HG03558 (cell line): ENCODE results near the gene MBD3L2B.
"Not testable (repeated sequence)": the region's sequence is repeated elsewhere in the genome, so short reads cannot be mapped to it uniquely, and the experiment has no call there.

Experiments used
- ATAC-seq: cut with Tn5 transposase; IDR thresholded peaks from one replicate; pipeline ENCODE4 v1.9.1; 2021; ENCODE audit warnings: moderate number of reproducible peaks; ENCODE audit not compliant: unreplicated experiment; ENCODE audit errors: extremely low read depth

MBD3L2B gene

DNA sequence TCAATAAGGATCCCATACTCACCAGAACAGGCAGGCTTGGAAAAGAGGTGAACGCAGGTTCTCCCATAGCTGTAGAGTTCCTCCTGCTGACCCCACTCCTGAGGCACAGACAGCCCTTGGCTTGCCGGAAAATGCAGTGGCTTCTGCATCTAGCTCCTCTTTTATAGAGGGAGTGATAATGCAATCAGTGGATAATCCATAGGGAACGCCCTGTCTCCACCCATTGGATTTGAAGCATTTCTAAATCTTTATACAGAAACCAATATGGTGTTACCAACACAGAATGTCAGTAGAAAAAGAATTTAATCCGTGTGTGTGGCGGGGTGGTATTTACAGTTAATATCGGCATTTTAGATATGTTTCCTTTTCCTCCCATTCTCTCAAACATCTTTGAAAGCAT, at the start of gene MBD3L2B:
MBD3L2B (minus strand) TSS at position 101 of the 400 bp plus-strand sequence; CDS start at position 67, 34 bp downstream.
- not testable (repeated sequence) for ATAC-seq

DNA sequence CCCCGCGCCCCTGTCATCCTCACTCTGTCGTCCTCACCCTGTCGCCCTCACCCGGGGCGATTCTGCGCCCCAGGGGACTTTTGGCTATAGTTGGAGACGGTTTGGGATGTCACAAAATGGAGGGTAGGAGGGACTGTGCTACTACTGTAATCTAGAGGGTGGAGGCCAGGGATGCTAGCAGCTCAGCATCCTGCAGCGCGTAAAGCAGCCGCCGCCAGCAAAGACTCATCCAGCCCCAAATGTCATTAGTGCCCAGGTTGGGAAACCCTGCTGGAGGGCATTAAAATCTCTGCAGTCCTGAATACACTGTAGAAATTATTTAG, 48.6 kb upstream of the MBD3L2B start:
- no peak for ATAC-seq

DNA sequence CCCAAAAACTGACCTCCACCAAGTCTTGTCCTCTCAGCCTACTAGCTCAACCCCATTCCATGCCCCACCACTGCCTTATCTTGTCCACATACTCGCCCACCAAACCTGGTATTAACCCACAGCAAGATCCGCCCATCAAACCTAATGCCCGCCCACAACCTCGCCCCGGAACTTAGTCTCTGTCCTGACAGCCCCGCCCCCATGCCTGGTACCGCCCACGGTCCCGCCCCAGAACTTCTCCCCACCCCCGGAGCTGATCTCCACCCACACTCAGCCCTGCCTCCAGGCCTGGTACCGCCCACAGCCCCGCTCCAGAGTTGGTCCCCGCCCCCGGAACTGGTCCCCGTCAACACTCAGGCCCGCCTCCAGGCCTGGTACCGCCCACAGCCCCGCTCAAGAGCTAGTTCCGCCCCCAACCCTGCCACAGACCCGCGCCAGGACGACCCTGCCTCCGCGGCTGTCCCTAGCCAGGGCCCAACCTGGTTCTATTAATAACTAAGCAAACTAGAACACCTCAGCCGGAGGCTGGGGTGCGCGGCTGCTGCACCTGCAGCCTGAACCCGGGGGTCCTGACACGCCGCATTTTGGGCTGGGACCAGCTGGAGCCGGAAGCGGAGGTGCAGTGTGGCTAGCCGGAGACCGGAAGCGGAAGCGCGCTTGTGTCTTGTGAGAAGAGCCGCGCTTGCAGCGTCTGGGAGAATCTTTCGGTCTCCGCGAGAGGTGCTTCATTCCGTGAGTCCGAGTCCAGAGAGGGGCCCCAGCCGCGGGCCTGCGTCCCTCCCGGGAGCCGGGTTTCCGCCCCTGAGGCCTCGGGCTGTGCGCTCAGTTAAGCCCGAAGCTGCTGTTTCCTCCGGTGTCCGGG, 48.0 kb upstream of the MBD3L2B start, which contains the start of gene ZNF557:
ZNF557 (plus strand) TSS at position 662 of the 862 bp plus-strand sequence. CDS start 5,372 bp downstream, outside the sequence.
- no peak for ATAC-seq

DNA sequence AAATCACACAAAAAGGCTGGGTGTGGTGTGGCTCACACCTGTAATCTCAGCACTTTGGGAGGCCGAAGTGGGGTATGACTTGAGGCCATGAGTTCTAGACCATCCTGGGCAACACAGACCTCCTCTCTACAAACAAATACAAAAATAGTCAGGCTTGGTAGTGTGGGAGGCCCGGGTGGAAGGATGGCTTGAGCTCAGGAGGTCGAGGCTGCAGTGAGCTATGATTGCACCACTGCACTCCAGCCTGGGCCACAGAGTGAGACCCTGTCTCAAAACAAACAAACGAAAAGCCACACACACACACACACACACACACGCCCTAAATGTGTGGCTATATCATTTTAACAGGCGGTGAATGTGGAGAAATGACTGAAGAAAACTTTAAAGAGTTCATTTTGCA, 47.4 kb upstream of the MBD3L2B start:
- no peak for ATAC-seq

DNA sequence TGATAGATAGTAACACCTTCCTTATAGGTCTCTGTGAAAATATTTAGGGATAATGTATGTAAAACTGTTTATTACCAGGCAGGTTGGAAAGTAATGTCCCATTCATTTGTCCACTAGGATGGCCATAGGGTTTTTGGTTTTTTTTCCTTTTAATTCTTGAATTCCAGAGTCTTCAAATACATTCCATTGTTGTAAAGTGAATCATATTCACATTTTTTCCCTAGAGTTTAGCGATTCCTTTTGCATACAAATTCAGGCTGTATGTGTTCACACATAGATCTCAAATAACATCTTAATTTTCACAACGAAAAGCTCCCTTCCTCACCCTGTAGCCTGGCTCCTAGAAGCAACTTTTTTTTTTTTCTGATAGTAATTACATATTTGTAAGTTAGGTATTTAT, 46.5 kb upstream of the MBD3L2B start:
- no peak for ATAC-seq

DNA sequence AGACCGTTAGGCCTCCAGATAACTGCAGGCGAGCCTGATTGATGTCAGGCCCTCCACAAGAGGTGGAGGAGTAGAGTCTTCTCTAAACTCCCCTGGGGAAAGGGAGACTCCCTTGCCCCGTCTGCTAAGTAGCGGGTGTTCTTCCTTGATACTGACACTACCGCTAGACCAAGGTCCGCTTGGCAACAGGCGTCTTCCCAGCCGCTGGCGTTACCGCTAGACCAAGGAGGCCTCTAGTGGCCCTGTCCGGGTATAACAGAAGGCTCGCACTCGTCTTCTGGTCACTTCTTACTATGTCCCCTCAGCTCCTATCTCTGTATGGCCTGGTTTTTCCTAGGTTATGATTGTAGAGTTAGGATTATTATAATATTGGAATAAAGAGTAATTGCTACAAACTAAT, 45.9 kb upstream of the MBD3L2B start:
- not testable (repeated sequence) for ATAC-seq

DNA sequence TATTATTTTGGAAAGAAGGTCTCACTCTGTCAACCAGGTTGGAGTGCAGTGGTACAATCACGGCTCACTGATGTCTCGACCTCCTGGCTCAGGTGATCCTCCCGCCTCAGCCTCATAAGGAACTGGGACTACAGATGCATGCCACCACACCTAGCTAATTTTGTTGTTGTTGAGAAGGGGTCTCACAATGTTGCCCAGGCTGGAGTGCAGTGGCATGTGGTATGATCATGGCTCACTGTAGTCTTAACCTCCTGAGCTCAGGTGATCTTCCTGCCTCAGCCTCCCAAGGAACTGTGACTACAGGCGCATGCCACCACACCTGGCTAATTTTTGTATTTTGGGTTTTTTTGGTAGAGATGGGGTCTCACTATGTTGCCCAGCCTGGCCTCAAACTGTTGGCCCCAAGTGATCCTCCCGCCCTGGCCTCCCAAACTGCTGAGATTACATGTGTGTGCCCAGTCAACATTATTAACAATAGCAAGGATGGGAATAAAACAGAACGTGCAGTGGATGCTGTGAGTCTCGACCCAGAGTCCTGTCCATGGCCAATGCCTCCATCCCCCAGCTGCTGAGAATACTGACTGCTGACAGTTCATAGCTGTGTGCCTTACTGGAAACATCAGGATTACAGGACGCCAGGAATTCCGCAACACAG, 42.7 kb upstream of the MBD3L2B start:
- ATAC-seq = no peak

DNA sequence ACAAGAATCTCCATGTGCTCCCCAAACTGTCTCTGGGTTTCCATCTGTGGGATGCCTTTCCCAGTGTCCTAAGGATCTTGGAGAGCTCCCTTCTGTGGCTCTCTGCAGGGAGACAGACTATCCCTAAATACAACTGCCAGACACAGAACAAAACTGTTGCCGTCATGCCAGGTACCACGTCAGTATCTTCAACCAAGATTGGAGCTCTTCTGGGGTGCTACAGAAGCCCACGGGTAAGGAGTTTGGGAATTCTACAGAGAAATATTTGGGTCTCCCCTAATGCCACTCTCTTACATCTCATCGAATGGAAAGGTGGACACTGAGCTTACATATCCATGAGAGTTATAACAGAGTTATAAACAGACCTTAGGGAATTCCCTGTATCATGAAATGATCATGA, 42.1 kb upstream of the MBD3L2B start:
- no peak for ATAC-seq

DNA sequence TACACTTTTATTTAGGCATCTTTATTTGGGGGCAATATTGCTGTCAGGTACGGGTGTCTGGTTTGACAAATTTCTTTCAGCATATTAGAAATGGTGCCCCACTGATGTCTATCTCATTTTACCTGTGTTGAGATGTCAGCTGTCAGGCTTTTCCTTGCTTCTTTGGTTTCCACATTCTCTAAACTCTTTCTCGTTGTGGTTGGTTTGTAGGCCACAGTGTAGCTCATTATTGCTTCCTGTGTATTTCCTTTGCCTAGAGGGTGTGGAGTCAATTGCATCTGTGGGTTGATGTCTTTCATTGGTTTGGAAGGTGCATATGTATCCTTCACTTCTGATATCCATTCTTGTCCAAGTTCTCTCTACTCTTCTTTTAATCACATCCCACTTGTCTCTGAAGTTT, 38.7 kb upstream of the MBD3L2B start:
- ATAC-seq = not testable (repeated sequence)

DNA sequence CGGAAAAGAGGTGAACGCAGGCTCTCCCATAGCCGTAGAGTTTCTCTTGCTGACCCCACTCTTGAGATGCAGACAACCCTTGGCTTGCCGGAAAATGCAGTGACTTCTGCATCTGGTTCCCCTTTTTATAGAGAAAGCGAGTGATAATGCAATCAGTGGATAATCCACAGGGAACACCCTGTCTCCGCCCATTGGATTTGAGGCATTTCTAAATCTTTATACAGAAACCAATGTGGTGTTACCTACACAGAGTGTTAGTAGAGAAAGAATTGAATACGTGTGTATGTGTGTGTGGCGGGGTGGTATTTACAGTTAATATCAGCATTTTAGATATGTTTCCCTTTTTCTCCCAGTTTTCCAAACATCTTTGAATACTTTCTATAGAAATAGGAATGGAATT, 37.3 kb upstream of the MBD3L2B start, which contains the start of gene MBD3L3:
MBD3L3 (minus strand) TSS at position 101 of the 400 bp plus-strand sequence; CDS start at position 30, 71 bp downstream.
- not testable (repeated sequence) for ATAC-seq

DNA sequence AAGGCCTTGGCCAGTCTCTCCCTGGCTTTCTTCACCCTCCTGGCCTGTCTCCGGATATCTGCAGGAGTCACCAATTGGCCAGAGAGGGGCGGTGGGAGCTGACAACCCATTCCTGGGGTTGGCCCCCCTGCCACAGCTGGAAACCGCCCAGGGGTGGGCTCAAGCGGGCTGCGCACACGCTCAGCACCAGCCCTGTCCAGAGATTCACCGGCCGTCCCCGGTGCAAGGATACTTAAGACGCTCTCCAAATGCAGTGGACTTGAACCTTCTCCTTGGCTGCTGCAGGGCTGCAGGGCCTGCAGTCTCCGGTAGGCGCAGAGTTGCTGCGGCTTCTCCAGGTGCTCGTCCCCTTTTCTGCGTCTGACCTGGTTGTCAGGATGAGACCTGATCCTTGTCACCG, 35.1 kb upstream of the MBD3L2B start:
- ATAC-seq = not testable (repeated sequence)

DNA sequence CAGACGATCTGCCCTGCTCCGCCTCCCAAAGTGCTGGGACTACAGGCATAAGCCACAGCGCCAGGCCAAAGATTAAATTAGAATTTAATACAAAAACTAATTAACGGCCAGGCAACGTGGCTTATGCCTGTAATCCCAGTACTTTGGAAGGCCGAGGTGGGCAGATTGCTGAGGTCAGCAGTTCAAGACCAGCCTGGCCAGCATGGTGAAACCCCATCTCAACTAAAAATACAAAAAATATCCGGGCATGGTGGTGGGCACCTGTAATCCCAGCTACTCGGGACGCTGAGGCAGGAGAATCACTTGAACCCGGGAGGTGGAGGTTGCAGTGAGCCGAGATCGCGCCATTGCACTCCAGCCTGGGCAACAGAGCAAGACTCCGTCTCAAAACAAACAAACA, 34.4 kb upstream of the MBD3L2B start:
- not testable (repeated sequence) for ATAC-seq

DNA sequence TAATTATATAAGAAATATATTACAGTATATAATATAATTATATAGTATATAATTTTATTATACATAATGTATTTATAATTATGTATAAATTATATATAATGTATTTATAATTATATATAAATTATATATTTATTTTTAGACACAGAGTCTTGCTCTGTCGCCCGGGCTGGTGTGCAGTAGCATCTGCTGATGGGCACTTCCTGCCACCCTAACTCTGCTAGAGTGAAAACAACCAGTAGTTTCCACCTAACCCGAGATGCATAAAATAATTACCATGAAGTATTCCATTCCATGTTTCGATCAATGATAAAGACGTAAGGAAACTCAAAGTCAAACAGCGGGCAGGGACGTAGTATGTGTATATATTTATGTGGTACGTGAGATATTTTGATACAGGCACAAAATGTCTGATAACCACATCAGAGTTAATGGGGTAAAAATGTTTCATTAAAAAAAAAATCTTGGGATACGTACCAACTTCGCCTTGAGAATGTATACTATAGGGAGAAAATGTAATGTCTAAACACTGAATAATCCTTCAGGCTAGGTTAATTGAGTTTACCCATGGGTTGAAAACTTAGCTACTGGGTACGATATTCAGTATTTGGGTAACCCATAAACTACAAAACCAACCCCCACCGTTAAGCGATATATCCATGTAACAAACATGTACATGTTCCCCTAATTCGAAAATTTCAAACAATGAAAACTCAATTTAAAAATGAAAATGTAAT, 33.6 kb upstream of the MBD3L2B start:
- not testable (repeated sequence) for ATAC-seq

DNA sequence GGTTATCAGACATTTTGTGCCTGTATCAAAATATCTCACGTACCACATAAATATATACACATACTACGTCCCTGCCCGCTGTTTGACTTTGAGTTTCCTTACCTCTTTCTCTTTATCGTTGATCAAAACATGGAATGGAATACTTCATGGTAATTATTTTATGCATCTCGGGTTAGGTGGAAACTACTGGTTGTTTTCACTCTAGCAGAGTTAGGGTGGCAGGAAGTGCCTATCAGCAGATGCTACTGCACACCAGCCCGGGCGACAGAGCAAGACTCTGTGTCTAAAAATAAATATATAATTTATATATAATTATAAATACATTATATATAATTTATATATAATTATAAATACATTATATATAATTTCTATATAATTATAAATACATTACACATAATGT, 31.7 kb upstream of the MBD3L2B start:
- not testable (repeated sequence) for ATAC-seq

DNA sequence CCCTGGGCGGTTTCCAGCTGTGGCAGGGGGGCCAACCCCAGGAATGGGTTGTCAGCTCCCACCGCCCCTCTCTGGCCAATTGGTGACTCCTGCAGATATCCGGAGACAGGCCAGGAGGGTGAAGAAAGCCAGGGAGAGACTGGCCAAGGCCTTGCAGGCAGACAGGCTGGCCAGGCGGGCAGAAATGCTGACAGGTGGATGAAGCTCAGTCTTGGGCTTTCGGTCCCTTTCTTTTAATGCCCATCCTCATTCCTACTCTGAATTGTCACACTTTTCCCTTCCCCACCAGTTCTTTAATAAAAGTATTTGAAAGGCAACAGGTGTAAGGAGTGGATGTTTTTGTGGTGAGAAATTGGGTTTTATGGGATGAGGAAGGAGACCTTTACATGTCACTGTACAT, 30.2 kb upstream of the MBD3L2B start:
- not testable (repeated sequence) for ATAC-seq

DNA sequence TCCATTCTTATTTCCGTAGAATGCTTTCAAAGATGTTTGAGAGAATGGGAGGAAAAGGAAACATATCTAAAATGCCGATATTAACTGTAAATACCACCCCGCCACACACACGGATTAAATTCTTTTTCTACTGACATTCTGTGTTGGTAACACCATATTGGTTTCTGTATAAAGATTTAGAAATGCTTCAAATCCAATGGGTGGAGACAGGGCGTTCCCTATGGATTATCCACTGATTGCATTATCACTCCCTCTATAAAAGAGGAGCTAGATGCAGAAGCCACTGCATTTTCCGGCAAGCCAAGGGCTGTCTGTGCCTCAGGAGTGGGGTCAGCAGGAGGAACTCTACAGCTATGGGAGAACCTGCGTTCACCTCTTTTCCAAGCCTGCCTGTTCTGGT, 27.8 kb upstream of the MBD3L2B start, which contains the start of gene MBD3L2:
MBD3L2 (plus strand) TSS at position 301 of the 400 bp plus-strand sequence; CDS start at position 354, 53 bp downstream.
- ATAC-seq = not testable (repeated sequence)

DNA sequence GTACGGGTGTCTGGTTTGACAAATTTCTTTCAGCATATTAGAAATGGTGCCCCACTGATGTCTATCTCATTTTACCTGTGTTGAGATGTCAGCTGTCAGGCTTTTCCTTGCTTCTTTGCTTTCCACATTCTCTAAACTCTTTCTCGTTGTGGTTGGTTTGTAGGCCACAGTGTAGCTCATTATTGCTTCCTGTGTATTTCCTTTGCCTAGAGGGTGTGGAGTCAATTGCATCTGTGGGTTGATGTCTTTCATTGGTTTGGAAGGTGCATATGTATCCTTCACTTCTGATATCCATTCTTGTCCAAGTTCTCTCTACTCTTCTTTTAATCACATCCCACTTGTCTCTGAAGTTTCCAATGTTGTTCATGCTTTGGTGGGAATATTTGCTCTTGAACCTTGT, 20.3 kb upstream of the MBD3L2B start:
- not testable (repeated sequence) for ATAC-seq

DNA sequence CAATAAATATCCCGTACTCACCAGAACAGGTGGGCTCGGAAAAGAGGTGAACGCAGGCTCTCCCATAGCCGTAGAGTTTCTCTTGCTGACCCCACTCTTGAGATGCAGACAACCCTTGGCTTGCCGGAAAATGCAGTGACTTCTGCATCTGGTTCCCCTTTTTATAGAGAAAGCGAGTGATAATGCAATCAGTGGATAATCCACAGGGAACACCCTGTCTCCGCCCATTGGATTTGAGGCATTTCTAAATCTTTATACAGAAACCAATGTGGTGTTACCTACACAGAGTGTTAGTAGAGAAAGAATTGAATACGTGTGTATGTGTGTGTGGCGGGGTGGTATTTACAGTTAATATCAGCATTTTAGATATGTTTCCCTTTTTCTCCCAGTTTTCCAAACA, 18.8 kb upstream of the MBD3L2B start, which contains the start of gene MBD3L4:
MBD3L4 (minus strand) TSS at position 101 of the 400 bp plus-strand sequence; CDS start at position 66, 35 bp downstream.
- ATAC-seq = not testable (repeated sequence)

DNA sequence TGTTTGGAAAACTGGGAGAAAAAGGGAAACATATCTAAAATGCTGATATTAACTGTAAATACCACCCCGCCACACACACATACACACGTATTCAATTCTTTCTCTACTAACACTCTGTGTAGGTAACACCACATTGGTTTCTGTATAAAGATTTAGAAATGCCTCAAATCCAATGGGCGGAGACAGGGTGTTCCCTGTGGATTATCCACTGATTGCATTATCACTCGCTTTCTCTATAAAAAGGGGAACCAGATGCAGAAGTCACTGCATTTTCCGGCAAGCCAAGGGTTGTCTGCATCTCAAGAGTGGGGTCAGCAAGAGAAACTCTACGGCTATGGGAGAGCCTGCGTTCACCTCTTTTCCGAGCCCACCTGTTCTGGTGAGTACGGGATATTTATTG, 9.0 kb upstream of the MBD3L2B start, which contains the start of gene MBD3L5:
MBD3L5 (plus strand) TSS at position 301 of the 400 bp plus-strand sequence; CDS start at position 335, 34 bp downstream.
- ATAC-seq = not testable (repeated sequence)

DNA sequence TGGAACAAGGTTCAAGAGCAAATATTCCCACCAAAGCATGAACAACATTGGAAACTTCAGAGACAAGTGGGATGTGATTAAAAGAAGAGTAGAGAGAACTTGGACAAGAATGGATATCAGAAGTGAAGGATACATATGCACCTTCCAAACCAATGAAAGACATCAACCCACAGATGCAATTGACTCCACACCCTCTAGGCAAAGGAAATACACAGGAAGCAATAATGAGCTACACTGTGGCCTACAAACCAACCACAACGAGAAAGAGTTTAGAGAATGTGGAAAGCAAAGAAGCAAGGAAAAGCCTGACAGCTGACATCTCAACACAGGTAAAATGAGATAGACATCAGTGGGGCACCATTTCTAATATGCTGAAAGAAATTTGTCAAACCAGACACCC, 7.6 kb upstream of the MBD3L2B start:
- ATAC-seq = not testable (repeated sequence)
